Large intestine (tissue), 12 donors: ENCODE data around the gene GPRC6A. TPM values are rescaled to one million over a fixed set of nuclear protein-coding genes. Genes with fewer than 3 reads are reported as not detected.

Source experiments
- DNase-seq, 2 donors: peaks; one replicate each; pipeline versions ENCODE4 v3.0.0 to v3.0.0-alpha.2; 2013
- H3K27ac ChIP-seq: one replicate; pipeline ENCODE4 v1.5.1; 2013; ENCODE audit warnings: low read length
- H3K27me3 ChIP-seq: 2 replicates; pipeline ENCODE4 v1.6.1; 2013; ENCODE audit warnings: low read length; ENCODE audit not compliant: control insufficient read depth, insufficient read depth
- H3K36me3 ChIP-seq: 2 replicates; pipeline ENCODE4 v1.6.1; 2013; ENCODE audit warnings: low read length; ENCODE audit not compliant: control insufficient read depth, insufficient read depth
- H3K4me1 ChIP-seq: one replicate; pipeline ENCODE4 v1.6.1; 2013; ENCODE audit warnings: low read length; ENCODE audit not compliant: control insufficient read depth, insufficient read depth
- H3K4me3 ChIP-seq: one replicate; pipeline ENCODE4 v1.5.1; 2013; ENCODE audit warnings: low read length
- H3K9me3 ChIP-seq: one replicate; pipeline ENCODE4 v1.6.1; 2013; ENCODE audit warnings: mild to moderate bottlenecking, low read depth, low read length, moderate library complexity; ENCODE audit not compliant: control insufficient read depth
- WGBS: methylation state at CpG from one replicate; pipeline ENCODE4 v1.1.5; 2013; ENCODE audit warnings: low lambda C conversion rate; ENCODE audit not compliant: insufficient coverage; 5-methylcytosine and 5-hydroxymethylcytosine counted together
- long read RNA-seq, 11 donors: transcript quantifications; one replicate each; lab custom pipeline, GENCODE V29; 2026
- polyA plus RNA-seq: library from polyadenylated mRNA; unstranded; fragments of 120-200 nt; gene quantifications from one replicate; pipeline ENCODE4 v1.2.1, GENCODE V29; 2013

Gene GPRC6A
- not detected for polyA plus RNA-seq
- long read RNA-seq, donor 1 = 0 reads
- long read RNA-seq, donor 2 = 0 reads
- long read RNA-seq, donor 3 = 0 reads
- long read RNA-seq, donor 4 = 0 reads
- long read RNA-seq, donor 5 = 0 reads
- long read RNA-seq, donor 6 = 0 reads
- long read RNA-seq, donor 7 = 0 reads
- long read RNA-seq, donor 8 = 0 reads
- long read RNA-seq, donor 9 = 0 reads
- long read RNA-seq, donor 10 = 0 reads
- long read RNA-seq, donor 11 = 0 reads

DNA sequence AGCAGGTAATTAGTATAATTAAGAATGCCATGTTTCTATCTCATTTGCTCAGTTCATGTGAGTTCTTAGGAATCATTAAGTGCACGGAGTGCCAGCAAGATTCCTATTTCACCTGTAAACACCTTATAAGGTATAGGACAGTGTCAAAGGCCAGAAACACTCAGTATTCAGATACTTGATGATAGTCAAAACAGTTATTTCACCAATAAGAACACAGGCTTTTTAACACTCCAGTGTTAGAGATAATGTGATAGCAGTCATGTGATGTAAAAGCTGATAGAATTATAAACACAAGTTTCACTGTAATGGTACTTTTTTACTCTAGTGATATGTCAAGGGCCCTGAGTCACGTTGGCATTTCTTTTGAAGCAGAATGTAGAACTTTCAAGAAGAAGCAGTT, at the start of gene GPRC6A:
Gene GPRC6A, minus strand, starts transcription at position 101 of the 400 bp plus-strand sequence. Its CDS starts 70 bp downstream, at position 31.
- DNase-seq = no peak
- no peaks in the 10 kb centered on the region for H3K36me3 ChIP-seq
- H3K27ac ChIP-seq = no peak within 1 kb of the TSS
- H3K4me3 ChIP-seq = no peak within 1 kb of the TSS
- no peaks in the 10 kb centered on the region for H3K27me3 ChIP-seq
- no CpG with 5 or more reads among the region's 2 CpGs for WGBS
- no peaks in the 10 kb centered on the region for H3K4me1 ChIP-seq
- H3K9me3 ChIP-seq = no peaks in the 10 kb centered on the region

- no peaks in the 10 kb centered on the region for H3K36me3 ChIP-seq
- H3K4me3 ChIP-seq = peak overlapping the region; percentile 52
- DNase-seq = no peak
- WGBS = no CpG with 5 or more reads among the region's 10 CpGs
- H3K27ac ChIP-seq = no peak overlapping the region
- no peaks in the 10 kb centered on the region for H3K4me1 ChIP-seq
- no peaks in the 10 kb centered on the region for H3K9me3 ChIP-seq
- H3K27me3 ChIP-seq = peaks cover 27% of the 10 kb centered on the region
Observed at GRCh38 chr6:116877743-116878142, 48.9 kb upstream of the GPRC6A start.

DNA sequence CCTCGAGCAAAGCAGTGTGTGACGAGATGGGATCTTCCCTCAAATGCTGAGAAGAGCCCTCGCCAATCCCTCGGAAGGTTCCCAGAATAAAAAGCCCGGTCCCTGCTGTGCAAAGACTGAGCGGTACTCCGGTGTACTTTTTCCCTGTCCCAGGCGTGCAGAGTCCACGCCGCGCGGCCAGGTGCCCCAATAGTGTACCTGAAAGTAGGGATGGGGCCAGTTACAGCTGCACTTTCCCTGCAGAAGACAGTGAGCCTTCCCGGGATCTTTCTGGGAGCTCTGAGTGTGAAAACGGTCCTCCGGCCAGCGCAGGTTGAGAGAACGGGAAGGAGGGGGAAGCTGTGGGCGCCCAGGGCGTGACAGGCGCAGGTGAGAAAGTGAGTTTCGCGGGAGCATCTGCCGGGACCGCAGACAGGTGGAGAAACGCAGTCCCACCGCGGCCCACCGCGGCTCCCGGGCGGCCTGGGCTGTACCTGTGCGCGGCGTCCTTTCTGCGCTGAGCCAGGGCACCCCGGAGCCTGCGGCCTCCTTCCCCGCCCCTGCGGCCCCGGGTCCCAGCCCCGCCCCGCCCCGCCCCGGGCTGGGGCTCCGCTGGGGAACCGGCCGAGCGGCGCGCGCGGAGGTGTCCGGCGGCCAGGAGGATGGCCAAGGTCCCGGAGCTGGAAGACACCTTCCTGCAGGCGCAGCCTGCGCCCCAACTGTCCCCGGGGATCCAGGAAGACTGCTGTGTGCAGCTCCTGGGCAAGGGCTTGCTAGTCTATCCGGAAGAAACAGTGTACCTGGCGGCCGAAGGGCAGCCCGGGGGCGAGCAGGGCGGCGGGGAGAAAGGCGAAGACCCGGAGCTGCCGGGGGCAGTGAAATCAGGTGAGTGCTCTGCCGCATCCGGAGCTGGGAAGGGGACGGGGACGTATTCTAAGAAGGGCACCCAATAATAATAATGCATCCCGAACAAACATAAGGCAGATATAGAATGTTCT, 48.0 kb upstream of the GPRC6A start, which contains the start of gene RFX6:
Gene RFX6, plus strand, starts transcription at position 608 of the 977 bp plus-strand sequence. Its CDS starts 34 bp downstream, at position 642.
- DNase-seq = peak in 1 of 2 donors; percentile 54
- Histone ChIP-seq H3K36me3 (no peaks in the 10 kb centered on the region), H3K27ac (no peak within 1 kb of the TSS), H3K27me3 (peaks cover 27% of the 10 kb centered on the region), H3K9me3 (no peaks in the 10 kb centered on the region), H3K4me3 (peak within 1 kb of the TSS; percentile 52), H3K4me1 (no peaks in the 10 kb centered on the region)
- no CpG with 5 or more reads among the region's 73 CpGs for WGBS

DNA sequence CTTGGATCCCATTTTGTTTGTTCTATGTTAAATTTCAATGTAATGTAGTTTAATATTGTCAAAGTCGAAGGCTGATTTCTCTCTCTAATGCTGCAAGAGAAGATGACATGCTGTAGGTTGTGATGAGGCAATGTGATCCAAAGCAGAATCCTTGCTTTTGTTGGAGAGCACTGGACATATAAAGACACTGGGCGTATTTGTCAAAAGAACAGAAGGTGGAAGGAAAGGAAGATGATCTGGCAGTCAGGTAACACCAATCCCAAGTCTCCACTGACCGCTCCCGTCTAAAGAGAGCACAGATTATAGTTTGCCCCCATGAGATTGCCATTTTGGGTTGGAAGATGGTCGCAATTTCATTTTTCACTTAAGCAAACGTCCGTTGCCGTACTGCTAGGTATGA, 47.2 kb upstream of the GPRC6A start:
- WGBS = 67% methylated on average over 1 of the region's 8 CpGs
- H3K4me3 ChIP-seq = peak overlapping the region; percentile 43
- H3K27me3 ChIP-seq = peaks cover 27% of the 10 kb centered on the region

DNA sequence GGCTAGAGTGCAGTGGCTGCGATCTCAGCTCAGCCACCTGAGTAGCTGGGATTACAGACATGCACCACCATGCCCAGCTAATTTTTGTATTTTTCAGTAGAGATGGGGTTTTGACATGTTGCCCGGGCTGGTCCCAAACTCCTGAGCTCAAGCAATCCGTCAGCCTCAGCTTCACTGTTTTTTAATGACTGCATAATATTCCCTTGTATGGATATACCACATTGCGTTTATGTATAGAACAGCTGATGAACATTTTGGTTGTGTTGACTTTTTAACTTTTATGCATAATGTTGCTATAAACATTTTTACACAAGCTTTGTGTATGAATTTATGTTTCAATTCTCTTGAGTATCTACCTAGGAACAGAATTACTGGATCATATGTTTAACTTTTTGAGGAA, 43.9 kb upstream of the GPRC6A start:
- Histone ChIP-seq H3K4me3 (no peak overlapping the region), H3K27me3 (peaks cover 26% of the 10 kb centered on the region), H3K9me3 (no peaks in the 10 kb centered on the region), H3K36me3 (no peaks in the 10 kb centered on the region), H3K4me1 (no peaks in the 10 kb centered on the region), H3K27ac (no peak overlapping the region)
- 100% methylated on average over 2 of the region's 4 CpGs for WGBS
- DNase-seq = no peak

More for the DNA sequence above, 47.2 kb upstream of the GPRC6A start:
- Histone ChIP-seq H3K4me1 (no peaks in the 10 kb centered on the region), H3K9me3 (no peaks in the 10 kb centered on the region), H3K36me3 (no peaks in the 10 kb centered on the region), H3K27ac (no peak overlapping the region)
- no peak for DNase-seq

- no peak for DNase-seq
- Histone ChIP-seq H3K27me3 (no peaks in the 10 kb centered on the region), H3K27ac (no peak overlapping the region), H3K36me3 (no peaks in the 10 kb centered on the region), H3K4me3 (no peak overlapping the region), H3K9me3 (no peaks in the 10 kb centered on the region), H3K4me1 (no peaks in the 10 kb centered on the region)
- WGBS = 100% methylated on average over 1 of the region's 3 CpGs
Observed at GRCh38 chr6:116866281-116866871, 37.5 kb upstream of the GPRC6A start.

DNA sequence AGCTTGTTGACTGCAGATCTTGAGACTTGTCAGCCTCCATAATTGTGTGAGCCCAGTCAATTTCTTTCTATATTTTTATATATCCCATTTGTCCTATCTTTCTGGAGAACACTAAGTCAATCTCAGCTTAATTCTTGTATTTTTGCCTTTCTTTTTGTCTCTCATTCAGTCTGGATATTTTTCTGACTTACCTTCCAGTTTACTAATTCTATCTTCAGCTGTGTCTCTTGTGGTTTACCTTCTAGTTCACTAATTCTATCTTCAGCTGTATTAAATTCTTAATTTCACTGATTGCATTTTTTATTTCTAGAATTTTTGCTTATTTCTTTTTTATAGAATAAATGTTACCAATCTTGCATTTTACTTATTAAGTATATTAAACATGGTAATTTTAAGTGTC, 30.4 kb upstream of the GPRC6A start:
- no peaks in the 10 kb centered on the region for H3K36me3 ChIP-seq
- no peak overlapping the region for H3K4me3 ChIP-seq
- no peak for DNase-seq
- peaks cover 3% of the 10 kb centered on the region for H3K9me3 ChIP-seq
- H3K4me1 ChIP-seq = no peaks in the 10 kb centered on the region
- no peak overlapping the region for H3K27ac ChIP-seq
- no peaks in the 10 kb centered on the region for H3K27me3 ChIP-seq

GRCh38 chr6:116858060-116858459, 29.2 kb upstream of the GPRC6A start:
- no peak for DNase-seq
- Histone ChIP-seq H3K4me1 (no peaks in the 10 kb centered on the region), H3K4me3 (no peak overlapping the region), H3K36me3 (no peaks in the 10 kb centered on the region), H3K27ac (no peak overlapping the region), H3K9me3 (peaks cover 5% of the 10 kb centered on the region), H3K27me3 (no peaks in the 10 kb centered on the region)

GRCh38 chr6:116847227-116847626, 18.3 kb upstream of the GPRC6A start:
- peak; percentile 10 to 26 for DNase-seq
- no peaks in the 10 kb centered on the region for H3K4me1 ChIP-seq
- no peak overlapping the region for H3K27ac ChIP-seq
- H3K9me3 ChIP-seq = no peaks in the 10 kb centered on the region
- no peaks in the 10 kb centered on the region for H3K27me3 ChIP-seq
- WGBS = 0% methylated on average over 1 of the region's 1 CpG
- H3K36me3 ChIP-seq = no peaks in the 10 kb centered on the region
- H3K4me3 ChIP-seq = no peak overlapping the region

- WGBS = 13% methylated on average over 1 of the region's 1 CpG
- no peak overlapping the region for H3K27ac ChIP-seq
- DNase-seq = no peak
- H3K27me3 ChIP-seq = no peaks in the 10 kb centered on the region
- no peak overlapping the region for H3K4me3 ChIP-seq
- H3K36me3 ChIP-seq = no peaks in the 10 kb centered on the region
- no peaks in the 10 kb centered on the region for H3K4me1 ChIP-seq
- no peaks in the 10 kb centered on the region for H3K9me3 ChIP-seq
Observed at GRCh38 chr6:116842459-116842858, 13.6 kb upstream of the GPRC6A start.
